CD4-positive, CD25-positive, alpha-beta regulatory T cell (primary cell): ENCODE data around the gene UBE2G2. TPM values are rescaled to one million over a fixed set of nuclear protein-coding genes. Genes with fewer than 3 reads are reported as not detected.

Experiments
- ATAC-seq, 2 donors: fragments of 150-1000 bp; cut with Tn5 transposase; one replicate each; pipeline ENCODE4 v1.10.0; 2021; ENCODE audit warnings: low read depth in 2 of 2, moderate number of reproducible peaks in 2 of 2, moderate library complexity in 1 of 2
- DNase-seq, 3 donors: peaks; one replicate each; pipeline versions ENCODE4 v3.0.0 to v3.0.0-alpha.2; 2012 to 2022; ENCODE audit warnings: mixed read lengths in 1 of 3
- H3K27ac ChIP-seq: one replicate; pipeline ENCODE4 v1.7.0; 2013; ENCODE audit warnings: mild to moderate bottlenecking, low read length; ENCODE audit not compliant: insufficient read depth, poor library complexity, severe bottlenecking
- H3K27me3 ChIP-seq: one replicate; pipeline ENCODE4 v1.7.0; 2013; ENCODE audit warnings: low read length; ENCODE audit not compliant: control insufficient read depth, insufficient read depth
- H3K36me3 ChIP-seq: one replicate; pipeline ENCODE4 v1.7.0; 2013; ENCODE audit warnings: mild to moderate bottlenecking, low read length, moderate library complexity; ENCODE audit not compliant: control insufficient read depth, insufficient read depth
- H3K4me1 ChIP-seq: 2 replicates; pipeline ENCODE4 v1.7.0; 2013; ENCODE audit warnings: mild to moderate bottlenecking, low read length; ENCODE audit not compliant: insufficient read depth, control insufficient read depth, poor library complexity, severe bottlenecking
- H3K4me3 ChIP-seq: one replicate; pipeline ENCODE4 v1.7.0; 2013; ENCODE audit warnings: low read depth, mild to moderate bottlenecking, low read length, moderate library complexity
- H3K9me3 ChIP-seq, 2 experiments: 1 replicate in 1 of 2; 2 replicates in 1 of 2; pipeline ENCODE4 v1.7.0; 2013; ENCODE audit warnings: low read length in 2 of 2, mild to moderate bottlenecking in 1 of 2, moderate library complexity in 1 of 2; ENCODE audit not compliant: control insufficient read depth in 2 of 2
- H3K27ac Mint-ChIP-seq, 3 donors: one replicate each; pipeline ENCODE4 v1.8.0; 2020 to 2022; ENCODE audit warnings: mild to moderate bottlenecking in 3 of 3, mixed read lengths in 3 of 3, moderate library complexity in 2 of 3
- H3K27me3 Mint-ChIP-seq: one replicate; pipeline ENCODE4 v1.8.0; 2022; ENCODE audit warnings: mild to moderate bottlenecking, mixed read lengths
- H3K36me3 Mint-ChIP-seq: one replicate; pipeline ENCODE4 v1.8.0; 2020; ENCODE audit warnings: mixed read lengths
- H3K4me1 Mint-ChIP-seq, 4 donors: one replicate each; pipeline ENCODE4 v1.8.0; 2020 to 2022; ENCODE audit warnings: mixed read lengths in 4 of 4, mild to moderate bottlenecking in 1 of 4
- H3K4me3 Mint-ChIP-seq, 4 donors: one replicate each; pipeline ENCODE4 v1.8.0; 2020 to 2022; ENCODE audit warnings: mild to moderate bottlenecking in 4 of 4, mixed read lengths in 4 of 4, moderate library complexity in 3 of 4
- H3K9me3 Mint-ChIP-seq, 7 donors: one replicate each; pipeline ENCODE4 v1.8.0; 2020 to 2022; ENCODE audit warnings: mixed read lengths in 7 of 7, mild to moderate bottlenecking in 3 of 7, moderate library complexity in 2 of 7
- polyA plus RNA-seq, 4 donors: library from polyadenylated mRNA; unstranded; fragments of 300-500 nt; fragmentation: Illumina TruSeq; gene quantifications; one replicate each; pipeline ENCODE4 v1.2.3, GENCODE V29; 2021
- total RNA-seq: library from RNA; stranded (reverse); gene quantifications from one replicate; pipeline ENCODE4 v1.2.3, GENCODE V29; 2022

UBE2G2 gene
- total and polyA plus RNA-seq, 5 donors from 2014 or later, result 42.8 to 109 (median 49.1) TPM

GRCh38 chr21:44791246-44791645, 10.4 kb downstream of the UBE2G2 start:
- Mint-ChIP-seq H3K4me3 (no peak overlapping the region), H3K4me1 (peaks cover 18 to 58% (median 29%) of the 10 kb centered on the region in 4 donors), H3K9me3 (no peaks in the 10 kb centered on the region), H3K27me3 (no peaks in the 10 kb centered on the region), H3K27ac (peak overlapping the region in 2 of 3 donors; percentile 3 to 42), H3K36me3 (peaks cover 27% of the 10 kb centered on the region)
- Histone ChIP-seq H3K27ac (no peak overlapping the region), H3K4me3 (no peak overlapping the region), H3K9me3 (no peaks in the 10 kb centered on the region), H3K27me3 (no peaks in the 10 kb centered on the region), H3K36me3 (peaks cover 20% of the 10 kb centered on the region), H3K4me1 (peaks cover 7% of the 10 kb centered on the region)
- ATAC-seq, result no peak
- DNase-seq, result no peak

- Mint-ChIP-seq H3K9me3 (no peaks in the 10 kb centered on the region), H3K27ac (peak overlapping the region in 1 of 3 donors; percentile 42), H3K4me1 (peaks cover 23 to 56% (median 34%) of the 10 kb centered on the region in 4 donors), H3K4me3 (no peak overlapping the region), H3K36me3 (peaks cover 27% of the 10 kb centered on the region), H3K27me3 (no peaks in the 10 kb centered on the region)
- Histone ChIP-seq H3K4me1 (peaks cover 7% of the 10 kb centered on the region), H3K36me3 (peaks cover 23% of the 10 kb centered on the region), H3K27ac (no peak overlapping the region), H3K4me3 (no peak overlapping the region), H3K9me3 (no peaks in the 10 kb centered on the region), H3K27me3 (no peaks in the 10 kb centered on the region)
- DNase-seq (no peak), ATAC-seq (no peak)
Measured at GRCh38 chr21:44790368-44790767, 11.3 kb downstream of the UBE2G2 start.

- Histone ChIP-seq H3K9me3 (no peaks in the 10 kb centered on the region), H3K36me3 (peaks cover 26% of the 10 kb centered on the region), H3K27ac (no peak overlapping the region), H3K27me3 (no peaks in the 10 kb centered on the region), H3K4me1 (peaks cover 7% of the 10 kb centered on the region), H3K4me3 (no peak overlapping the region)
- no peak for DNase-seq
- no peak overlapping the region for H3K4me3 Mint-ChIP-seq
- no peak overlapping the region for H3K27ac Mint-ChIP-seq
- ATAC-seq, result no peak
- H3K9me3 Mint-ChIP-seq, result no peaks in the 10 kb centered on the region
- H3K27me3 Mint-ChIP-seq, result no peaks in the 10 kb centered on the region
- H3K4me1 Mint-ChIP-seq, result peaks cover 25 to 58% (median 37%) of the 10 kb centered on the region in 4 donors
- H3K36me3 Mint-ChIP-seq, result peaks cover 29% of the 10 kb centered on the region
Measured at GRCh38 chr21:44789880-44790279, 11.7 kb downstream of the UBE2G2 start.

GRCh38 chr21:44785620-44786335, 15.8 kb downstream of the UBE2G2 start:
- peaks cover 29% of the 10 kb centered on the region for H3K36me3 ChIP-seq
- peaks cover 28% of the 10 kb centered on the region for H3K36me3 Mint-ChIP-seq

GRCh38 chr21:44784810-44785209, 16.8 kb downstream of the UBE2G2 start:
- peaks cover 32% of the 10 kb centered on the region for H3K36me3 ChIP-seq
- peaks cover 29% of the 10 kb centered on the region for H3K36me3 Mint-ChIP-seq

More at GRCh38 chr21:44785620-44786335, 15.8 kb downstream of the UBE2G2 start:
- peak overlapping the region in 2 of 3 donors; percentile 8 to 75 for H3K27ac Mint-ChIP-seq
- Histone ChIP-seq H3K9me3 (no peaks in the 10 kb centered on the region), H3K27me3 (no peaks in the 10 kb centered on the region), H3K4me1 (no peaks in the 10 kb centered on the region), H3K27ac (no peak overlapping the region), H3K4me3 (no peak overlapping the region)
- H3K27me3 Mint-ChIP-seq, result no peaks in the 10 kb centered on the region
- H3K4me1 Mint-ChIP-seq, result peaks cover 23 to 46% (median 31%) of the 10 kb centered on the region in 4 donors
- H3K9me3 Mint-ChIP-seq, result no peaks in the 10 kb centered on the region
- H3K4me3 Mint-ChIP-seq, result no peak overlapping the region
- no peak for ATAC-seq
- DNase-seq, result no peak

GRCh38 chr21:44783020-44783696, 18.5 kb downstream of the UBE2G2 start:
- no peaks in the 10 kb centered on the region for H3K9me3 ChIP-seq
- DNase-seq (no peak), ATAC-seq (no peak)
- no peak overlapping the region for H3K4me3 Mint-ChIP-seq
- no peaks in the 10 kb centered on the region for H3K27me3 Mint-ChIP-seq
- no peak overlapping the region for H3K4me3 ChIP-seq
- H3K27me3 ChIP-seq, result no peaks in the 10 kb centered on the region
- H3K27ac Mint-ChIP-seq, result peak overlapping the region in 1 of 3 donors; percentile 83
- H3K9me3 Mint-ChIP-seq, result no peaks in the 10 kb centered on the region
- H3K36me3 ChIP-seq, result peaks cover 37% of the 10 kb centered on the region
- no peaks in the 10 kb centered on the region for H3K4me1 ChIP-seq
- H3K4me1 Mint-ChIP-seq, result peaks cover 21 to 40% (median 26%) of the 10 kb centered on the region in 4 donors
- no peak overlapping the region for H3K27ac ChIP-seq
- H3K36me3 Mint-ChIP-seq, result peaks cover 29% of the 10 kb centered on the region

More at GRCh38 chr21:44784810-44785209, 16.8 kb downstream of the UBE2G2 start:
- H3K4me3 ChIP-seq, result no peak overlapping the region
- H3K4me1 ChIP-seq, result no peaks in the 10 kb centered on the region
- Mint-ChIP-seq H3K27me3 (no peaks in the 10 kb centered on the region), H3K9me3 (no peaks in the 10 kb centered on the region), H3K4me1 (peaks cover 16 to 40% (median 26%) of the 10 kb centered on the region in 4 donors), H3K4me3 (no peak overlapping the region), H3K27ac (peak overlapping the region in 1 of 3 donors; percentile 75)
- no peaks in the 10 kb centered on the region for H3K27me3 ChIP-seq
- no peak for ATAC-seq
- no peak for DNase-seq
- H3K27ac ChIP-seq, result no peak overlapping the region
- no peaks in the 10 kb centered on the region for H3K9me3 ChIP-seq

- ATAC-seq, result no peak
- no peaks in the 10 kb centered on the region for H3K9me3 ChIP-seq
- Mint-ChIP-seq H3K9me3 (no peaks in the 10 kb centered on the region), H3K27me3 (no peaks in the 10 kb centered on the region), H3K4me1 (peaks cover 21 to 34% (median 24%) of the 10 kb centered on the region in 4 donors), H3K27ac (peak overlapping the region; percentile 55 to 69 (median 60)), H3K4me3 (no peak overlapping the region), H3K36me3 (peaks cover 39% of the 10 kb centered on the region)
- H3K27me3 ChIP-seq, result no peaks in the 10 kb centered on the region
- DNase-seq, result no peak
- peaks cover 41% of the 10 kb centered on the region for H3K36me3 ChIP-seq
- H3K4me3 ChIP-seq, result no peak overlapping the region
- no peak overlapping the region for H3K27ac ChIP-seq
- no peaks in the 10 kb centered on the region for H3K4me1 ChIP-seq
Measured at GRCh38 chr21:44780767-44781459, 20.7 kb downstream of the UBE2G2 start.
